SK-N-MC (cell line): ENCODE measurements around the gene GALNT3.

Experiments
- DNase-seq: peaks from one replicate; pipeline ENCODE4 v3.0.0-alpha.2; 2011; ENCODE audit warnings: low read depth, low spot score
- H3K27ac ChIP-seq: fragments of 200-600 bp; sonication (generic); 2 replicates; pipeline ENCODE4 v1.5.1; 2016; ENCODE audit warnings: mixed run types
- H3K36me3 ChIP-seq: fragments of 200-600 bp; sonication (generic); 2 replicates; pipeline ENCODE4 v1.6.1; 2017; ENCODE audit warnings: antibody characterized with exemption, low read length, mixed read lengths; ENCODE audit not compliant: insufficient read depth
- H3K4me3 ChIP-seq: fragments of 200-600 bp; sonication (generic); 2 replicates; pipeline ENCODE4 v1.5.1; 2016
- H3K9ac ChIP-seq: fragments of 200-600 bp; sonication (generic); 2 replicates; pipeline ENCODE4 v1.8.0; 2017; ENCODE audit warnings: mixed run types, mixed read lengths; ENCODE audit not compliant: insufficient read length
- H3K9me3 ChIP-seq: fragments of 200-600 bp; sonication (generic); 2 replicates; pipeline ENCODE4 v1.6.1; 2017; ENCODE audit warnings: low read depth, mild to moderate bottlenecking, antibody characterized with exemption, low read length, moderate library complexity, mixed read lengths
- EZH2 ChIP-seq: fragments of 200-600 bp; sonication (generic); IDR thresholded peaks from one replicate; pipeline ENCODE4 v1.6.1; 2017; ENCODE audit warnings: antibody characterized with exemption
- FOXP2 ChIP-seq: optimal IDR thresholded peaks from 2 replicates; pipeline ENCODE3; 2011; ENCODE audit warnings: mild to moderate bottlenecking, moderate library complexity; ENCODE audit not compliant: insufficient read depth; ENCODE audit errors: extremely low read length, control extremely low read depth
- POLR2AphosphoS5 ChIP-seq: IDR thresholded peaks from 2 replicates; pipeline ENCODE4 v1.6.1; 2012; ENCODE audit warnings: mild to moderate bottlenecking, low read depth, low read length, borderline replicate concordance

GALNT3 gene

DNA sequence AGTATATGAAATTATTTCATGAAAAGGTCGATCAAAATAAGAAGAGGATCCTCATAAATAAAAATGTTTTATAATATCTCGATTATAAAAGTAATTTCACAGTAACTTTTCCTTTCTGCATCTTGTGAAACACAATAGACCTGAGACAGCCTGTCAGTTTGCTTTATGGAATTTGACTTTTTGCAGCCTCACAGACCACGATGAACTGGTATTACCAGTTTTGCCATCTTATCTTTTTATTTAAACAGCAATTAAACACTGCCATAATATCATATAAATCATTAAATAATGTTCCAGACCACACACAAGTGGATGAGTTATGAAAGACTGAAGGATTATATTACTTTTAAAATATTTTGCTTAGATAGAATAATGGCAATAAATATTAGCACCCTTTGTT is 10.7 kb upstream of the GALNT3 start:
- DNase-seq: no peak
- TF ChIP-seq FOXP2 (no peak), POLR2AphosphoS5 (no peak), EZH2 (no peak)
- Histone ChIP-seq H3K36me3 (no peaks in the 10 kb centered on the region), H3K4me3 (no peak overlapping the region), H3K9ac (no peak overlapping the region), H3K9me3 (no peaks in the 10 kb centered on the region), H3K27ac (no peak overlapping the region)

DNA sequence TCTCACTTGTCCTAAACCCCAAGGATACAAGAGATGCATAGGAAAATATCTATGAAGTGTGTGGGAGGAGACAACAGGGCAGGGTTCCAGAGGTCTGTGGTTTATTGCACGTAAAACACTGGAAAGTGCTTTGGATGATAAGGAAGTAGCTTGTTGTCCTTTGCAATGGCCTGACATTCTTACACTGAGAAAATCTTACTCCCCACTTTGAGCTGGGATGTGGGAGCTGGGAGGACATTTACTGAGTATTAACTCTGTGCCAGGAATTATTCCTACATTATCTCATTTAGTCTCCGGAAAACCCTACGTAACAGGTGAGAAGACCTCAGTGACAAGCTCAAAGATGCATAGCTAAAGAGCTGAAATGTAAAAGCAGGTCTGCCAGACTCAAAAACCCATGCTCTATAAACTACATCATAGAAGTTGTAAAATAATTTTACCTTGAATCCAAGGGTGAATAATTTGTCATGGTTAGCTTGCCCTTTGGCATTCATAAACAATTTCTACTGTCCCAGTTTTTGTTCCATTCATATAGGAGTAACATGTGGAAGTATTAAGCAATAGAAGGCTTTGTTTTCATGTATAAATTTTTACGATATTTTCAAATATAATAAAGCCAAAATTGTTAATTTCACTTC is 9.2 kb upstream of the GALNT3 start:
- no peak for TF ChIP-seq POLR2AphosphoS5
- TF ChIP-seq FOXP2: no peak
- TF ChIP-seq EZH2: no peak
- no peak overlapping the region for H3K9ac ChIP-seq
- H3K4me3 ChIP-seq: no peak overlapping the region
- no peaks in the 10 kb centered on the region for H3K36me3 ChIP-seq
- no peak overlapping the region for H3K27ac ChIP-seq
- H3K9me3 ChIP-seq: no peaks in the 10 kb centered on the region
- DNase-seq: no peak

DNA sequence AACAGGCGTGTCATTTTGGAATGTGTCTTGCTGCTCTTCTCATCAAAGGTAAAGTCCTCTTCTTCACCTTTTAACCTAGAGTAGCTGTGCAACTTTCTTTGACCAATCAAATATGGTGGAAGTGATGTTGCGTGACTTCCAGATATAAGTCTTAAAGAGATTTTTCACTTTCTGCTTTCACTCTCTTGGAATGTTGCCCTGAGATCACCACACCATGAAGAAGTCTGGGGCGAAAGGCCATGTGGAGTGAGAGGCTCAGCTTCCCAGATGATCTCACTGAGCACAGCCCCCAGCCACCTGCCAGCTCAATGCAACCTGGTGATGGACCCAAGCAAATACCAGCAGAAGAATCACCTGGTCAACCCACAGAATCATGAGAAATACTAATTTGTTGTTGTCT is 7.1 kb upstream of the GALNT3 start:
- Histone ChIP-seq H3K4me3 (no peak overlapping the region), H3K27ac (no peak overlapping the region), H3K9ac (no peak overlapping the region), H3K36me3 (no peaks in the 10 kb centered on the region), H3K9me3 (no peaks in the 10 kb centered on the region)
- no peak for DNase-seq
- TF ChIP-seq FOXP2 (no peak), POLR2AphosphoS5 (no peak), EZH2 (no peak)

DNA sequence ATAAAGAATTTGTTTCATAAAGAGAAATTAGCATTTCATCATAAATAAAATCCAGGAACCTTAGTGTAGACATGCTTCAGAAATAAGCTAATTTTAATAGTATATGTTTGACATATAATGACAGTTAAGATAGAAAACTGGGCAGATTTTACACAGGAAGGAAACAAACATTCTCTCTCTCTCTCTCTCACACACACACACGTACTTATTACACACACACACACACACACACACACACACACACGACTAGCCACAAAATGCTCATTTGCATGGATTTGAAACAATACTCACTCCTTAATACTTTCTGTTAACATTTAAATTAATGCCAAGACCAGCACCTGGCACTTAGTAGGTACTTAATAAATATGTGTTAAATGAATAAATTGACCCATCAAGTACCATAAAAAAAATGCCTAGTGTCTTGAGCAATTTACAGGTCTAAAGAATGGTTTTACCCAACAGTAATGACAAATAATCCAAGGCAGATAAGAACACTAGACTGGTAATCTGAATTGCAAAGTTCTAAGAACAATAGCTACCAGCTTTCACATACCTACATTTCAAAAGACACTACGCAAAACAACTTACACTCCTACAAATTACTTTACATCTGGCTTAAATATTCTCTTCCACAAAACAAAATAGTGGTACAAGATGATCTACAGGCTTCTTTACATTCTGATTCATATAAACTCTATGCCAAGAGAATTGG is 2.9 kb upstream of the GALNT3 start:
- no peak for DNase-seq
- Histone ChIP-seq H3K36me3 (no peaks in the 10 kb centered on the region), H3K9ac (no peak overlapping the region), H3K9me3 (no peaks in the 10 kb centered on the region), H3K27ac (no peak overlapping the region), H3K4me3 (no peak overlapping the region)
- TF ChIP-seq EZH2 (no peak), POLR2AphosphoS5 (no peak), FOXP2 (no peak)

DNA sequence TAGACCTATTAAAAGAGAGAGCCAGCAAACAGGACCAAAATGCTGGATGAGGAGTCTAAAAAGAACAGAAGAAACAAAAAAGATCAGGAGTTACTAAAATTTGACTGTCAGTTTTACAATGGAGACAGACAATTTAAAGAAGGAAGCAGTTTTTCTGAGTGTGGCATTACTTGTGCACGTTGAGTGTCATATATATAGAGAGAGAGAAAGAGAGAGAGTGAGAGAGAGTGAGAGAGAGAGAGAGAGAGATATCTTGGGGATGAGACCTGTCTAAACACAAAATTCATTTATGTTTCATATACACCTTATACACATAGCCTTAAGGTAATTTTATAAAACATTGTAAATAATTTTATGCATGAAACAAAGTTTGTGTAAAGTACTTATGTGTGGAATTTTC is 2.1 kb upstream of the GALNT3 start:
- Histone ChIP-seq H3K9ac (no peak overlapping the region), H3K4me3 (no peak overlapping the region), H3K27ac (no peak overlapping the region), H3K9me3 (no peaks in the 10 kb centered on the region), H3K36me3 (no peaks in the 10 kb centered on the region)
- no peak for DNase-seq
- no peak for TF ChIP-seq FOXP2
- no peak for TF ChIP-seq POLR2AphosphoS5
- TF ChIP-seq EZH2: no peak

DNA sequence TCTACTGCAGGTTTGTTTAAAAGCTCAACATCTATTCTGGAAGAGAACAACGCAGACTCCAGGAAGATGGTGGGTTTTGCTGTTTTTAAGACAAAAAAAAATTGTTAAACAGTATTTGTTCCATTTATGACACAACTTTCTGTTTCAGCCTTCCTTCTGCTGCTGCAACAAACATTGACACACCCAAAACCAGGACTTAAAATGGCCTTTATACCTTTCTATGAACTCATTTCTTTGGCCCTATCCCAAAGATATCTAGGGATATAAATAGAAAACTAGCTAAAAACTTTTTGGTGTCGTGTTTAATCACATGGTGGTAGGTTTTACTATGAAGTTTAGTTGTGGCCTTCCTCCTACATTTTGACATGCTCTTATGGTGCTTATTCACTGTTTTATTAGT is 964 bp upstream of the GALNT3 start:
- H3K9ac ChIP-seq: no peak overlapping the region
- H3K9me3 ChIP-seq: no peaks in the 10 kb centered on the region
- TF ChIP-seq EZH2: no peak
- no peak for DNase-seq
- no peak overlapping the region for H3K4me3 ChIP-seq
- no peak overlapping the region for H3K27ac ChIP-seq
- H3K36me3 ChIP-seq: no peaks in the 10 kb centered on the region

DNA sequence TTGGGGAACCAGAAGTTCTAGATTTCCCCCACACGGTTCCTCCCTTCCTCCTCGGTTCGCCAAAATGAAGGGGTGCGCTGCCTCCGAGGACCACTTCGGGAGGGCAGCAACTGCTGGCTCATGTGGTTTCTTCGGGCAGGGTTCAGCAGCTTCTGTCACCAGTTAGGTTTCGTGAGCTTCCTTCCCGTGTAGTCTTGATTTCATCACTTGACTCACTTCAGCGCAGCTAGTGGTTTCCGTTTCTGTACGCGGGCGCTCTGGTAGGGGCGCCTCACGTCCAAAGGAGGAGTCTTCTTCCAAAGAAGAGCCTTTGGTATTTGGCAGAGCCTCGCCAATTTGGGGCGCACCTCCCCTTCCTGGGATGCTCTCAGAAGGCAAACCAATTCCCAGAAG is 485 bp upstream of the GALNT3 start:
- H3K4me3 ChIP-seq: no peak overlapping the region
- no peak for DNase-seq
- no peaks in the 10 kb centered on the region for H3K9me3 ChIP-seq
- H3K27ac ChIP-seq: no peak overlapping the region
- H3K9ac ChIP-seq: no peak overlapping the region
- TF ChIP-seq EZH2 (no peak), POLR2AphosphoS5 (no peak), FOXP2 (no peak)
- H3K36me3 ChIP-seq: no peaks in the 10 kb centered on the region

DNA sequence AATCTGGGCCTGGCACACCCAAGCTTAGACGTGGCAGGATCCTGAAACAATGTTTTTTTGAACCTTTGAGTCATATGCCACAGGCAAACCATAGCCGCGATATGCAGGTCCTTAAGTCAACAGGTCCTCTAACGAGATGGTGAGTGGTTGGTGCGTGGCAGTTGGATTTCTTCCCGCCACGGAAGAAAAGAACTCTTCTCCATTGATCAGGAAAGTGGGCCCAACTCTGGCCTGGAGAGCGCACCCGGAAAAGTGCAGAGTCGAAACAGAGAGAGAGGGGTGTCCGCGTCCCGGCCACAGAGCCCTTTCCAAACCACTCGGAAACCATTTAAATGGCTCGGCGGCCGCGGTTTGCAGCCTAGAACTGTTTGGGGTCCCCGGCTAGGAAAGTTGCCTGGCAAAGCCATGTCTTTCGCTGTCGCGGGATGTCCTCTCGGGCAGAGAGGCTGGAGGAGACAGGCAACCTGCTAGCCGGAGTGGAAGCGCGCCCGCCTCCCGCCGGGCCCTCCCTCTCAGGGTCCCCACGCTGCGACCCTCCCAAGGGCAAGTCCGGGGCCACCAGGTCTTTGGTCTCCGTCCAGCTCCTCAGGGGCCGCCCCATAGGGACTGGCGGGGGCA is 777 bp downstream of the GALNT3 start:
- Histone ChIP-seq H3K9me3 (no peaks in the 10 kb centered on the region), H3K27ac (no peak overlapping the region), H3K4me3 (no peak overlapping the region), H3K9ac (no peak overlapping the region), H3K36me3 (no peaks in the 10 kb centered on the region)
- no peak for TF ChIP-seq FOXP2
- no peak for TF ChIP-seq EZH2
- TF ChIP-seq POLR2AphosphoS5: no peak
- no peak for DNase-seq

DNA sequence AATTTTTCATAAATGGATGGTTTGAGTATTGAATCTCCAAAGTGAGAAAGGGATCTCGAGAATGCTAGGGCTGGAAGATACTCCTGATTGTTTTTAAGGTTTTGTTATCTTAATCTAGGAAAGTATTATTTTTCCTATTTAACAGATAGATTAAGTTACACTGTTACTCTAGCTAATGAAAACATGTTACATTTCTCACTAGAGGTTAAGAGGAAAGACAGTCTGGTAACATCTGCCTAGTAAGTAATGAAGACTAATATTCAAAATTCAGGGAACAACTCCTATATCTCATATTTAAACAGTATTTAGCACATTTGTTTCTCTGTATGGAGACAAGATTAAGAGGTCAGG is 2.0 kb downstream of the GALNT3 start:
- H3K9ac ChIP-seq: no peak overlapping the region
- H3K4me3 ChIP-seq: no peak overlapping the region
- H3K9me3 ChIP-seq: no peaks in the 10 kb centered on the region
- TF ChIP-seq FOXP2 (no peak), EZH2 (no peak), POLR2AphosphoS5 (no peak)
- no peak for DNase-seq
- H3K27ac ChIP-seq: no peak overlapping the region
- no peaks in the 10 kb centered on the region for H3K36me3 ChIP-seq
